Fibroblast of lung (primary cell): ENCODE data around the gene RNF217.

ENCODE experiments used
- EZH2 ChIP-seq: IDR thresholded peaks from 2 replicates; pipeline ENCODE4 v1.5.1; 2012; ENCODE audit warnings: low read length, control low read depth, mild to moderate bottlenecking; ENCODE audit errors: missing control alignments
- TF ChIP-seq, protein P1 (sequence below), 2 donors: IDR thresholded peaks in 1 of 2; conservative IDR thresholded peaks in 1 of 2; 1 replicate in 1 of 2; 2 replicates in 1 of 2; pipeline ENCODE4 v1.5.1; 2011 to 2012; ENCODE audit warnings: low read length in 2 of 2, control low read depth in 1 of 2, inconsistent platforms in 1 of 2, low read depth in 1 of 2, mild to moderate bottlenecking in 1 of 2

- no peak for TF ChIP-seq EZH2
- TF ChIP-seq, protein P1, sequence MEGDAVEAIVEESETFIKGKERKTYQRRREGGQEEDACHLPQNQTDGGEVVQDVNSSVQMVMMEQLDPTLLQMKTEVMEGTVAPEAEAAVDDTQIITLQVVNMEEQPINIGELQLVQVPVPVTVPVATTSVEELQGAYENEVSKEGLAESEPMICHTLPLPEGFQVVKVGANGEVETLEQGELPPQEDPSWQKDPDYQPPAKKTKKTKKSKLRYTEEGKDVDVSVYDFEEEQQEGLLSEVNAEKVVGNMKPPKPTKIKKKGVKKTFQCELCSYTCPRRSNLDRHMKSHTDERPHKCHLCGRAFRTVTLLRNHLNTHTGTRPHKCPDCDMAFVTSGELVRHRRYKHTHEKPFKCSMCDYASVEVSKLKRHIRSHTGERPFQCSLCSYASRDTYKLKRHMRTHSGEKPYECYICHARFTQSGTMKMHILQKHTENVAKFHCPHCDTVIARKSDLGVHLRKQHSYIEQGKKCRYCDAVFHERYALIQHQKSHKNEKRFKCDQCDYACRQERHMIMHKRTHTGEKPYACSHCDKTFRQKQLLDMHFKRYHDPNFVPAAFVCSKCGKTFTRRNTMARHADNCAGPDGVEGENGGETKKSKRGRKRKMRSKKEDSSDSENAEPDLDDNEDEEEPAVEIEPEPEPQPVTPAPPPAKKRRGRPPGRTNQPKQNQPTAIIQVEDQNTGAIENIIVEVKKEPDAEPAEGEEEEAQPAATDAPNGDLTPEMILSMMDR (conservative IDR thresholded peaks at IDR 0.05 in 1 of 2, IDR thresholded peaks at IDR 0.05 in 1 of 2; ENCODE audit: low read depth in 1 of 2, low read length in 2 of 2) = no peak
These were observed at the start of gene RNF217 for GRCh38 chr6:124961777-124962638.
